ENCODE results near the gene FAM107B.
"Not testable (repeated sequence)": the region's sequence is repeated elsewhere in the genome, so short reads cannot be mapped to it uniquely, and the experiment has no call there.

FAM107B gene

DNA sequence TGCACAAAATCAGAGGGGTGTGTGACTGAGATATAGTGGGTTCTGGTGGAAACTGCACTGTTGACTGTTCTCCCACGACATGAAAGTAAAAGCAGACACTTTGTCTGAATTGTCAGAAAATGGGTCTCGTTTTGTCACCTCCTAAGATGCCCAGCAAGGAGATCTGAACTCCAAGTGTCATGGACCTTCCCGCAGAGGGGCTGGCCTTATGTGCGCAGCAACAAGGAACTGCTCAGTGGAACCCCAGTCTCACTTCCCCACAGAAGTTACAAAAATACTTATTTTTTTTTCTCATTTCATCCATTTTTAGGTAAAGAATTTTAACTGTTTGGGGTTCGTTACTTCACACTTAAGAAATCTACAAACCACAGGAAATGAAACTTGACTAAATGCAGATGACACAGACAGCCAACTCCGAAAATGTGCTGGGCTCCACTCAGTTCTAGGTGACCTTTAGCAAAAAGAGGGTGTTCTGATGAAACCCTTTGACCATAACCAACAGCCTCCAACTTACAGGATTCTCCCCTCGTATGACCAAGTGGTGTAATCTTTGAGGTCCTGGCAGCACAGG lies 115.0 kb downstream of the FAM107B start:
- Mint-ChIP-seq H3K4me3 (peak overlapping the region; percentile 80), H3K27me3 (no peaks in the 10 kb centered on the region), H3K4me1 (ENCODE audit: low read depth) (peaks cover 66% of the 10 kb centered on the region), H3K36me3 (peaks cover 5% of the 10 kb centered on the region), H3K9me3 (ENCODE audit: low read depth) (no peaks in the 10 kb centered on the region), H3K27ac (peak overlapping the region; percentile 93)

DNA sequence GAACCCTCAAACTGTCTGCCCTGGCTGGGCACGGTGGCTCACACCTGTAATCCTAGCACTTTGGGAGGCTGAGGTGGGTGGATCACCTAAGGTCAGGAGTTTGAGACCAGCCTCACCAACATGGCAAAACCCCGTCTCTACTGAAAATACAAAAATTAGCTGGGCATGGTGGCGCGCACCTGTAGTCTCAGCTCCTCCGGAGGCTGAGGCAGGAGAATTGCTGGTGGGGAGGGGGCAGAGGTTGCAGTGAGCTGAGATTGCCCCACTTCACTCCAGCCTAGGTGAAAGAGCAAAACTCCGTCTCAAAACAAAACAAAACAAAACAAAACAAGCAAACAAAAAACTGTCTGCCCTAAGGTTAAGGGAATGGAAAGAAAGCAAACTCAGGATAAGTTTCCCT lies 115.6 kb downstream of the FAM107B start:
- Mint-ChIP-seq H3K4me1 (ENCODE audit: low read depth) (peaks cover 67% of the 10 kb centered on the region), H3K27ac (peak overlapping the region; percentile 93), H3K4me3 (peak overlapping the region; percentile 80)
- H3K36me3 Mint-ChIP-seq; H3K27me3 Mint-ChIP-seq; H3K9me3 Mint-ChIP-seq (ENCODE audit: low read depth): not testable (repeated sequence)

DNA sequence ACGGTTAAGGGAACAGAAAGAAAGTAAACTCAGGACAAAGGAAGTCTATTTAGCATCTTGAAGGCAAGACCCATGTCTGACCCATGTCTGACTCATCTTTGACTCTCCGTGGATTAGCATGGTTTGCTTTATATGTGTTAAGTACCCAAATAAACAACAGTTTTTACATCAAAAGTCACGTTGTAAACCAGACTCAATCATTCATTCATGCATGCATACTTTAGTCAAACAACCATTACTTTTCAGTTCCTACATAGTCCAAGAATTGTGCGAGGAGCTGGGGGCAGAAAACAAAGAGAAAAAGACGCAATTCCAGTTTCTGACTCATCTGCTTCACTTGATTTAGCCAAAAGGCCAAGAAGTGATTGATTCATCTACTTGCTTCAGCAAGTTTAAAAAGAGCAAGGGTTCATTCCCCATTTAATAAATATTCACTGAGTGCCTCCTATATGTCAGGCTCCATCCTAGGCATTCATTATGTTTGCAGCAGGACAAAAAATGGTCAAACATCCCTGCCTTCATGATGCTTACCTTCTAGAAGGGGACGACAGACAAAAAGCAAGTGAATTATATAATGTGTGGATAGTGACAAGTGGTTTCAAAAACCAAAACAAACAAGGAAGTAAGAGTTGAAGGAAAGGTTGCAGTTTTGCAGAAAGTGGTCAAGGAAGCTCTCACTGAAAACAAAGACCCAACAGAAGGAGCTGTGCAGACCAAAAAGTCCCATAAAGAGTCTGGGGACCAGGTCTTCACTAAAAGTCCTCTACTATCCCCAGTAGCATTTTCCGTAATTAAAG lies 116.2 kb downstream of the FAM107B start:
- Mint-ChIP-seq H3K9me3 (ENCODE audit: low read depth) (no peaks in the 10 kb centered on the region), H3K4me3 (peak overlapping the region; percentile 48), H3K36me3 (peaks cover 2% of the 10 kb centered on the region), H3K4me1 (ENCODE audit: low read depth) (peaks cover 70% of the 10 kb centered on the region), H3K27ac (peak overlapping the region; percentile 93), H3K27me3 (no peaks in the 10 kb centered on the region)

DNA sequence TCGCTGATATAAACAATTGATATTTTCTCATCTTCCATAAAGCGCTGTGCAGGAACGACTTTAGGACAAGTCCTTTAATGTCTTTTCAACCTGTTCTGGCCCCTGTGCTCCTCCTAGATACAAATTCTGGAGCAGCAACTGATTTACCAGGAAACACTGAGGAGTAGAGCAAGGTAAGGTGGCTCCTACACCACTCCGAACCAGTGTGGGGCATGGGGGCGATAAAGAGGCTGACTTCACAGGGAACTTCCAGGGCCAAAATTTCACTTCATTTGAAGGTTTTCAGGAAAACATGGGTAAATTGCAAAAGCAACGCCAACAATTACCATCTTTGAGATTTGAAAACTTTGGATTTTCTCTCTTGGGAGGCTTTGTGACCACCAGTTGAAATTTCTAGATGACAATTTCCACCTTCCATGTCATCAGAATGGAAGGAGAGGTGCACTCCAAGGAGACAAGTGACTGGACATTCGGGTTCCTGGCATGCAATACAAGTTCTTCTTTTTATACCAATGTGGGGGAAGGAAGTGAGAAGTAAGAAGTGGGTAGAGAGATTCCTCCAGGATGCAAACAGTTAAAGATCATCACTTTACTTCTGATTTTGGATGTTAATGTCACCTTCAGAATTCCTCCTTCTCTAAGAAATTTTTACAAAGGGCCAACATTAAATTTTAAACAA lies 118.5 kb downstream of the FAM107B start:
- H3K27me3 Mint-ChIP-seq: no peaks in the 10 kb centered on the region
- peaks cover 78% of the 10 kb centered on the region for H3K4me1 Mint-ChIP-seq (ENCODE audit: low read depth)
- no peaks in the 10 kb centered on the region for H3K9me3 Mint-ChIP-seq (ENCODE audit: low read depth)
- H3K27ac Mint-ChIP-seq: no peak overlapping the region
- H3K4me3 Mint-ChIP-seq: no peak overlapping the region
- peaks cover 2% of the 10 kb centered on the region for H3K36me3 Mint-ChIP-seq

DNA sequence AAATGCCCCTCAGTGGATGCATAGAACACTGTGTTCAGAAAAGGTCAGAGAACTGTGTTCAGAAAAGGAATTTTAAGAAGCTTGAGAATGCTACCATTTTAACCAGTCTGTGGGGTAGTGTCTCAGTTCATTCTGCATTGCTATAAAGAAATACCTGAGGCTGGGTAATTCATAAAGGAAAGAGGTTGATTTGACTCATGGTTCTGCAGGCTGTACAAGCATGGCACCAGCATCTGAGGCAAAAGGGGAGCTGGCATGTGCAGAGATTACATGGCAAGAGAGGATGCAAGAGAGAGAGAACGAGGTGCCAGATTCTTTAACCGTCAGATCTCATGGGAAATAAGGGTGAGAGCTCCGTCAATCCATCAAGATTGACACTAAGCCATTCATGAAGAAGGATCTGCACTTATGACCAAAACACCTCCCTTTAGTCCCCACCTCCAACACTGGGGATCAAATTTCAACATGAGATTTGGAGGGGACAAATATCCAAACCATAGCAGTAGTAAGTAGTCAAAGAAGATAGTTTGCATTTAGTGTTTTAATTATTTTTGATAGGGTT lies 119.8 kb downstream of the FAM107B start:
- Mint-ChIP-seq H3K9me3 (ENCODE audit: low read depth) (no peaks in the 10 kb centered on the region), H3K27me3 (no peaks in the 10 kb centered on the region), H3K4me3 (no peak overlapping the region), H3K4me1 (ENCODE audit: low read depth) (peaks cover 70% of the 10 kb centered on the region), H3K36me3 (no peaks in the 10 kb centered on the region), H3K27ac (no peak overlapping the region)

DNA sequence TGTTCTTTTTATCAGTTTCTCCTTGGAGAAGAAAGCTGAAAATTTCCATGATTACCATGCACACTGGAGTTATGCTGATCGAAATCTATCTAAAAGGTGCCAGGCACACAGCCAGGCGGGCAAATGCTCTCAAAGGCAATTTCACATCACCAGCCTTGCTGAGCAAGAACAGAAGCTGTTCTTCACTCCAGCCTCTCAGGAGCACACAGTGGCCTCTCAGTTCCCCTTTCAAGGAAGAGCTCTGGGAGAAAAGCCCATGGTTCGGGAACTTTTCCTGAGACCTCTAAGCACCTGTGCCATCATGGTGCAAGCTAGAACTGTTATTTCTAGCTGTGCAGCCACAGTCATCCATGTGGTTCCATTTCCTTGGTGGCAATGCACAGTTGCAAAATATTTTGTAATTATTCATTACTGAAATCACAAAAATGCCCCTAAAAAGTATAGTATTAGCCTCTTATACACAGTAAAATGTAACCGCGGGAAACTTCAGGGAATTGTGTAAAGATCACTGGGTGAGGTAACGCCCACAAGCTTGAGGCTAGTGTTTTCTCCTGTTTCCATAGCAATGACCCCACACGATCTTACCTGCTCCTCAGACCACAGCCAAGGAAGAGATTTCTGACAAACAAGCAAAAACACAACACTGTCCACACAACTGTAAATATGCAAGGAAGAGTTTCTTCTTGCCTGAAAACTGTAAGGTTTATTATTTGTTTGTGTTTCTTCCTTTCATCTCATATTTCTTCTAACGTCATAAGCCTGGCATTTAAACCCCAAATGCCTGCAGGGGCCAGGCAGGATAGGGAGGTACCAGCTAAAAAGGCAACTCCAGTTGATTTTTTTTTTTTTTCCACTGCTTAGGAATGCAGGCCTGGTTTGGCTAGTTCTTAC lies 121.2 kb downstream of the FAM107B start:
- H3K4me3 Mint-ChIP-seq: peak overlapping the region; percentile 33
- no peaks in the 10 kb centered on the region for H3K36me3 Mint-ChIP-seq
- no peaks in the 10 kb centered on the region for H3K27me3 Mint-ChIP-seq
- peaks cover 70% of the 10 kb centered on the region for H3K4me1 Mint-ChIP-seq (ENCODE audit: low read depth)
- peak overlapping the region; percentile 22 for H3K27ac Mint-ChIP-seq
- no peaks in the 10 kb centered on the region for H3K9me3 Mint-ChIP-seq (ENCODE audit: low read depth)

DNA sequence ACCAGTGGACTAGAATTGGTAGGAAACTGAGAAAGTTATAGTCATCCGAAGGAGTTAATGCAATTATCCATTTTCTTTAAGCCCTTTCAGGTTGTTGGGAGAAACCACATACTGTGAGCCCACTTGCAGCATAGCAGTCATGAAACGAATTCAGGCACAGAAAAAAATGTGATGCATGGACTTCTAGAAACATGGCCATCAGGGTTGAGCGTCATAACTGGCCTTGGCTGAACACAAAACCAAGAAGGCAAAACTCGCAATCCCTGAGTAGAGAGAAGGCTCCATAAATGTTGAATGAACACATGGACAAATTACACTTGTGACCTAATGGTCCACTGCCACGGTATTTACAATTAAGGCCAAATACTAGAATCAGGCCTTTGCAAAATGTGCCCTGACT lies 121.9 kb downstream of the FAM107B start:
- Mint-ChIP-seq H3K27me3 (no peaks in the 10 kb centered on the region), H3K27ac (no peak overlapping the region), H3K36me3 (no peaks in the 10 kb centered on the region), H3K4me1 (ENCODE audit: low read depth) (peaks cover 70% of the 10 kb centered on the region), H3K4me3 (no peak overlapping the region), H3K9me3 (ENCODE audit: low read depth) (no peaks in the 10 kb centered on the region)

DNA sequence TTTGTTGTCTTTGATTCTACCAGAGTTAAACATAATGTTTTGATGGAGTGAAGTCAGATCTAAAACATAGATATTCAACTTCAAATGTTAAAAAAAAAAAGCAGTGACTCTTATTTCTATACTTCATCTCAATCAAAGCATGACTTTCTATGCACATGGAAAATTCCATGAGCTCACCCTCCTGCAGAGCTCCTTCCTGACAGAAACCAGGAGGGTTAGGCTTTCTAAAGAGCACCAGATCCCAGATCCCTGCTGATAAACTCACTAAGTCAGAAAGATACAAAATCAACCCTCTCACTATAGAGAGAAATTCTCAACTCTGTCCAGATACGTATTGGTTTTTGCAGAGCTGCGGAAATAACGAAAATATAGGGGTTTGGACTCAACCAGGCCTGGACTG lies 122.6 kb downstream of the FAM107B start:
- Mint-ChIP-seq H3K4me1 (ENCODE audit: low read depth) (peaks cover 73% of the 10 kb centered on the region), H3K27me3 (no peaks in the 10 kb centered on the region), H3K27ac (no peak overlapping the region), H3K4me3 (no peak overlapping the region), H3K36me3 (no peaks in the 10 kb centered on the region), H3K9me3 (ENCODE audit: low read depth) (no peaks in the 10 kb centered on the region)

DNA sequence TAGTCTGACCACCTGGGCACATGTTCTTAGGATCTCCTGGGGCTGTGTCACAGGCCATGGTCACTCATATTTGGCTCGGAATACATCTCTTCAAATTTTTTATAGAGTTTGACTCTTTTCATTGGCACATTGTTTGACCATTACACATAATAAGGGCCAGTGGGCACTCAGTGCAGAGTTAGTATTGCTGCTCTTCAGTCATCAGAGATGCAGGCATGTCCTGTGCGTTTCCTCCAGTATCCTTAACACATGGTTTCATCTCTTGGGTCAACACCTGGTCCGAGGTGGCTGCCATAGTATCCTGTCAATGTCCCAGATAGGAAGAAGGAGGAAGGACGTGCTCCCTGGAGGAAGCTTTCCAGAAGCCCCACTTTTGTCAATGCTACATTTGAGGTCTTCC lies 125.0 kb downstream of the FAM107B start:
- H3K9me3 Mint-ChIP-seq (ENCODE audit: low read depth): no peaks in the 10 kb centered on the region
- no peak overlapping the region for H3K4me3 Mint-ChIP-seq
- H3K4me1 Mint-ChIP-seq (ENCODE audit: low read depth): peaks cover 73% of the 10 kb centered on the region
- H3K27me3 Mint-ChIP-seq: no peaks in the 10 kb centered on the region
- peak overlapping the region; percentile 95 for H3K27ac Mint-ChIP-seq
- H3K36me3 Mint-ChIP-seq: no peaks in the 10 kb centered on the region

DNA sequence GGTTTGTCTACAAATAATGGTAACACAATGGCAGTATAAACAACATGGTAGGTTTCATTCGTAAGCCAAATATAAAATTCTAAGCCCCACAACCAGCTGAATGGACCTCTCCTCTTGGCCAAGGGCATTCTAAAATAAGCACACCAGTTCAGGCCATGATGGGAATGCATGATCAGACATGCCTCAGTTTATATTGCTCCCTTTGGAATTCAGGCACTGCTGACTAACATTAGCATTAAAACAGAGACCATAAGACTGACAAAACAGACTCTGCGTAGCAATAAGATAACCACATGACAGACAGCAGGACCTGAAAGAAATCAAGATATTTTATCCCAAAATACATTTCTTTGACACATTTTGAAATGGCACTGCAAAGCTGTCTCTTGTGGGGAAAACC lies 125.8 kb downstream of the FAM107B start:
- H3K27ac Mint-ChIP-seq: peak overlapping the region; percentile 95
- H3K4me3 Mint-ChIP-seq: peak overlapping the region; percentile 80
- no peaks in the 10 kb centered on the region for H3K36me3 Mint-ChIP-seq
- no peaks in the 10 kb centered on the region for H3K9me3 Mint-ChIP-seq (ENCODE audit: low read depth)
- no peaks in the 10 kb centered on the region for H3K27me3 Mint-ChIP-seq
- peaks cover 69% of the 10 kb centered on the region for H3K4me1 Mint-ChIP-seq (ENCODE audit: low read depth)

DNA sequence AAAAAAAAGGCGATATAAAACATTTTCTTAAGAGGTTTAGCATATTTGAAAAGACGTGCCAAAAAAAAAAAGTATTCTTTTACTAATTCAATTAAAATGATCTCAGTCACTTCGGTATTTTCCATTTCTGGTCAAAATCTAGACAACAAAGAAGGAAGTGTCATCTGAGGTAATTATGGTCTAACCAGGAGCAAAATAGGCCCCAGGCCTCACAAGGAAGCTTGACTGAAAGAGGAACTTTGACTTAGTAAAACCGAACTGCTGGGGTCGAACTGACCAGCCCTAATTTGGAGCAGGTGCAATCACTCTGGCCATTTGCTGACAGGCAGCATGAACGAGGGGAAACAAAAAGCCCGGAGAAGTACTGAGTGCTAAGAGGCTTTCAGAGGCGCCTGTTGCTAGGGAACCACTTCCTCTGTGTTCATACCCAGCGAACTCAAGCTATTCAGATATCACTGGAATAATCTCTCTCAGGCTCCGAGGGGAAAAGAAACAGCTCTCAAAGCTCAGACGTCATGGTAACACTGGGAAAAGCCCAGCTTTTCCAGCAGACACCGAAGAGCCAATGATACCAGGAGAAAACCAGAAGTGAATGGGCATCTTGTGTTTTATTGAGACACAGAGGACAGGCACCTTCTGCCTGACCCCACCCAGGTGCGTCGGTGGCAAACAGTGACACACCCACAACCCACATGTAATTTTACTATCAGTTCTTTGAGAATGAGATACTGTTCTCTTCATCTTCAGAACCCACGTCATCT lies 126.5 kb downstream of the FAM107B start:
- Mint-ChIP-seq H3K4me3 (peak overlapping the region; percentile 80), H3K9me3 (ENCODE audit: low read depth) (no peaks in the 10 kb centered on the region), H3K27me3 (no peaks in the 10 kb centered on the region), H3K4me1 (ENCODE audit: low read depth) (peaks cover 62% of the 10 kb centered on the region), H3K36me3 (no peaks in the 10 kb centered on the region), H3K27ac (peak overlapping the region; percentile 95)

DNA sequence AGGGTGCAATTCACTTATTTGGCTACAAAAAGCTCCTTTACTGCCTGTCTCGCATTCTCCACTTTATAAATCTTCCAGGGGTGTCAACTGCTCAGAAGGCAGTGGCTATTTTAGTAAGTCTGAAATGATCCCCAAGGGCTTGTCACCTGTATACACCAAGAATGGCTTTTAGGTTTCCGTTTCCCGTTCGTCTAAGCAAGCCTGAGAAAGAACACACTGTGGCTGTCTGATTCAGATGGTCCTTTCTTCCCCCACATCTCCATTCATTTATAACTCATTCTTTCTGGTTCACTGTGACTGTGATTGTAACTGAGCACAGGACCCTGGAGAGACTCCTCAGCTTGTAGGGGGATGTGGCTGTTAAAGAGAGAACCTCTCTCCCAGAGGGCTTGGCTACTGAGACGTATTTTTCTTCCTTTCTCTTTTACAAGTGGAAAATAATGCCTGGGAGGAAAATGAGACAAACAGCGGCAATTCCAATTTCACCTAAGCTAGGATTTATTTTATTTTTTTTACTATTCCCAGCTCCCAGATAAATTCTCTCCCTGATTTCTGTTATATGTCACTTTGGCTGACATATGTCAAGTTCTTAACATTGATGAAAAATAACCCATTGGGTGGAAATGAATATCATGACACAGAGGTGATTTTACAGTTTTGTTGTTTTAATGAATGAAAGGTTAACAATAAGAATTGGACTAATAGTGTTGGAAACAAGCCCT lies 129.3 kb downstream of the FAM107B start:
- Mint-ChIP-seq H3K27me3 (no peaks in the 10 kb centered on the region), H3K4me1 (ENCODE audit: low read depth) (peaks cover 43% of the 10 kb centered on the region), H3K27ac (peak overlapping the region; percentile 51), H3K9me3 (ENCODE audit: low read depth) (no peaks in the 10 kb centered on the region), H3K4me3 (peak overlapping the region; percentile 1), H3K36me3 (no peaks in the 10 kb centered on the region)

DNA sequence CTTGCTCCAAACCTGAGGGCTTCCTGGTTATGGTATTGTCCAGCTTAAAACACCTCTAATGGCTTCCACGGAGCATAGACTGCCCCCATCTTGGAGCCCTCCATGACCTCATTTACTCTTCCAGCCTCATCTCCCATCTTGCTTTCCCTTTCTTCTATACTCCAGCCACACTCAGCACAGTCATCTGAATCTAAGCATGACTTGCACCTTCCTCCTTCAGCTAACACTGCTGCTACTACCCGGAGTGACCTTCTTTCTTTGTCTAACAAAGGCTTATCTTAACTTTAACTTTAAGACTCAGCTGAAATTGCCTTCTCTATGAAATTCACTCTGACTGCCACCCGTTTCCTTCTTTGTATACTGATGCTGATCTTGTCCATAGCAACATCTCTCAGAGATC lies 135.1 kb downstream of the FAM107B start:
- H3K27ac Mint-ChIP-seq: no peak overlapping the region
- peaks cover under 1% of the 10 kb centered on the region for H3K4me1 Mint-ChIP-seq (ENCODE audit: low read depth)
- no peak overlapping the region for H3K4me3 Mint-ChIP-seq
- H3K27me3 Mint-ChIP-seq: no peaks in the 10 kb centered on the region
- no peaks in the 10 kb centered on the region for H3K36me3 Mint-ChIP-seq
- H3K9me3 Mint-ChIP-seq (ENCODE audit: low read depth): no peaks in the 10 kb centered on the region

Measured in activated naive CD8-positive, alpha-beta T cell (primary cell).